ENCODE measurements around the gene MBL2.

Gene MBL2

GRCh38 chr10:52772623-52773022, at the start of gene MBL2:
Gene MBL2 (minus strand): TSS chr10:52772784. CDS start chr10:52771635, 1,149 bp downstream.
- Histone ChIP-seq H3F3A (ENCODE audit: low read depth) (no peaks in the 10 kb centered on the region), H3K9ac (ENCODE audit: low read depth, low read length, poor library complexity, severe bottlenecking) (no peak within 1 kb of the TSS), H3K4me1 (ENCODE audit: insufficient read depth, low read length, poor library complexity, severe bottlenecking) (no peaks in the 10 kb centered on the region), H3K9me2 (replicated peaks; ENCODE audit: low read depth, low read length) (no peaks in the 10 kb centered on the region), H3K79me2 (ENCODE audit: insufficient read depth, low read length) (no peaks in the 10 kb centered on the region), H4K20me1 (ENCODE audit: insufficient read depth, low read length, poor library complexity, severe bottlenecking) (no peaks in the 10 kb centered on the region), H3K9me3 (ENCODE audit: insufficient read depth, low read depth, low read length) (no peaks in the 10 kb centered on the region), H3K4me2 (ENCODE audit: low read depth, low read length, poor library complexity, severe bottlenecking) (no peak within 1 kb of the TSS), H2AFZ (ENCODE audit: low read length) (no peak within 1 kb of the TSS), H3K4me3 (ENCODE audit: low read length, poor library complexity, severe bottlenecking) (no peak within 1 kb of the TSS), H3K27me3 (ENCODE audit: insufficient read depth, low read length, poor library complexity, severe bottlenecking) (no peaks in the 10 kb centered on the region), H3K36me3 (ENCODE audit: insufficient read depth, low read length) (no peaks in the 10 kb centered on the region)
- no peak for TF ChIP-seq EZH2phosphoT487 (IDR thresholded peaks at IDR 0.05; ENCODE audit: borderline replicate concordance)

GRCh38 chr10:52820309-52820708, 47.7 kb upstream of the MBL2 start:
- Histone ChIP-seq H3K9me2 (replicated peaks; ENCODE audit: low read depth, low read length) (no peaks in the 10 kb centered on the region), H3K4me2 (ENCODE audit: low read depth, low read length, poor library complexity, severe bottlenecking) (no peak overlapping the region), H3K27me3 (ENCODE audit: insufficient read depth, low read length, poor library complexity, severe bottlenecking) (no peaks in the 10 kb centered on the region), H4K20me1 (ENCODE audit: insufficient read depth, low read length, poor library complexity, severe bottlenecking) (no peaks in the 10 kb centered on the region), H3K9me3 (ENCODE audit: insufficient read depth, low read depth, low read length) (no peaks in the 10 kb centered on the region), H3K79me2 (ENCODE audit: insufficient read depth, low read length) (no peaks in the 10 kb centered on the region), H3K4me1 (ENCODE audit: insufficient read depth, low read length, poor library complexity, severe bottlenecking) (no peaks in the 10 kb centered on the region), H3K36me3 (ENCODE audit: insufficient read depth, low read length) (no peaks in the 10 kb centered on the region), H3F3A (ENCODE audit: low read depth) (no peaks in the 10 kb centered on the region), H3K9ac (ENCODE audit: low read depth, low read length, poor library complexity, severe bottlenecking) (no peak overlapping the region), H3K4me3 (ENCODE audit: low read length, poor library complexity, severe bottlenecking) (no peak overlapping the region), H2AFZ (ENCODE audit: low read length) (no peak overlapping the region)
- TF ChIP-seq CTCF (conservative IDR thresholded peaks at IDR 0.05; ENCODE audit: low read length), result no peak
- TF ChIP-seq EZH2phosphoT487 (IDR thresholded peaks at IDR 0.05; ENCODE audit: borderline replicate concordance), result no peak

GRCh38 chr10:52818019-52818418, 45.4 kb upstream of the MBL2 start:
- no peaks in the 10 kb centered on the region for H3K9me3 ChIP-seq (ENCODE audit: insufficient read depth, low read depth, low read length)
- H3K27me3 ChIP-seq (ENCODE audit: insufficient read depth, low read length, poor library complexity, severe bottlenecking), result no peaks in the 10 kb centered on the region
- no peaks in the 10 kb centered on the region for H3K9me2 ChIP-seq (replicated peaks; ENCODE audit: low read depth, low read length)
- no peaks in the 10 kb centered on the region for H3K79me2 ChIP-seq (ENCODE audit: insufficient read depth, low read length)
- no peak overlapping the region for H3K9ac ChIP-seq (ENCODE audit: low read depth, low read length, poor library complexity, severe bottlenecking)
- TF ChIP-seq EZH2phosphoT487 (IDR thresholded peaks at IDR 0.05; ENCODE audit: borderline replicate concordance), result no peak
- peak; percentile 84 for TF ChIP-seq CTCF (conservative IDR thresholded peaks at IDR 0.05; ENCODE audit: low read length)
- H3F3A ChIP-seq (ENCODE audit: low read depth), result no peaks in the 10 kb centered on the region
- peaks cover 14% of the 10 kb centered on the region for H3K4me1 ChIP-seq (ENCODE audit: insufficient read depth, low read length, poor library complexity, severe bottlenecking)
- H4K20me1 ChIP-seq (ENCODE audit: insufficient read depth, low read length, poor library complexity, severe bottlenecking), result no peaks in the 10 kb centered on the region
- H3K36me3 ChIP-seq (ENCODE audit: insufficient read depth, low read length), result no peaks in the 10 kb centered on the region
- H3K4me2 ChIP-seq (ENCODE audit: low read depth, low read length, poor library complexity, severe bottlenecking), result no peak overlapping the region
- no peak overlapping the region for H2AFZ ChIP-seq (ENCODE audit: low read length)
- no peak overlapping the region for H3K4me3 ChIP-seq (ENCODE audit: low read length, poor library complexity, severe bottlenecking)

- no peaks in the 10 kb centered on the region for H3K36me3 ChIP-seq (ENCODE audit: insufficient read depth, low read length)
- H2AFZ ChIP-seq (ENCODE audit: low read length), result peak overlapping the region; percentile 73
- H3K4me1 ChIP-seq (ENCODE audit: insufficient read depth, low read length, poor library complexity, severe bottlenecking), result peaks cover 22% of the 10 kb centered on the region
- no peaks in the 10 kb centered on the region for H4K20me1 ChIP-seq (ENCODE audit: insufficient read depth, low read length, poor library complexity, severe bottlenecking)
- TF ChIP-seq CTCF (conservative IDR thresholded peaks at IDR 0.05; ENCODE audit: low read length), result no peak
- no peak for TF ChIP-seq EZH2phosphoT487 (IDR thresholded peaks at IDR 0.05; ENCODE audit: borderline replicate concordance)
- H3F3A ChIP-seq (ENCODE audit: low read depth), result no peaks in the 10 kb centered on the region
- no peaks in the 10 kb centered on the region for H3K79me2 ChIP-seq (ENCODE audit: insufficient read depth, low read length)
- no peaks in the 10 kb centered on the region for H3K9me3 ChIP-seq (ENCODE audit: insufficient read depth, low read depth, low read length)
- H3K27me3 ChIP-seq (ENCODE audit: insufficient read depth, low read length, poor library complexity, severe bottlenecking), result no peaks in the 10 kb centered on the region
- no peaks in the 10 kb centered on the region for H3K9me2 ChIP-seq (replicated peaks; ENCODE audit: low read depth, low read length)
- H3K4me3 ChIP-seq (ENCODE audit: low read length, poor library complexity, severe bottlenecking), result peak overlapping the region; percentile 41
- H3K4me2 ChIP-seq (ENCODE audit: low read depth, low read length, poor library complexity, severe bottlenecking), result peak overlapping the region; percentile 48
- H3K9ac ChIP-seq (ENCODE audit: low read depth, low read length, poor library complexity, severe bottlenecking), result no peak overlapping the region
Measured at GRCh38 chr10:52814506-52814905, 41.9 kb upstream of the MBL2 start.
